B cell (primary cell): ENCODE data around the gene NPTN. TPM values are rescaled to one million over a fixed set of nuclear protein-coding genes. Genes with fewer than 3 reads are reported as not detected.

ENCODE experiments used
- ATAC-seq: fragments of 200-7000 bp; cut with Tn5 transposase; one replicate; pipeline ENCODE4 v1.10.0; 2021; ENCODE audit warnings: low read depth, mild to moderate bottlenecking, moderate number of reproducible peaks, moderate library complexity
- CTCF ChIA-PET: fragments of 350-600 bp; sonication (Branson Sonifier 250); formaldehyde crosslinking; loops from one replicate; lab custom pipeline; 2021; ENCODE audit warnings: antibody characterized with exemption, inconsistent platforms; lab: Charles Lee
- POLR2A ChIA-PET: fragments of 350-600 bp; sonication (Branson Sonifier 250); formaldehyde crosslinking; loops from one replicate; lab custom pipeline; 2021; ENCODE audit warnings: antibody characterized with exemption; lab: Charles Lee
- DNase-seq: peaks from one replicate; pipeline ENCODE4 v3.0.0; 2013
- H2AFZ ChIP-seq: 2 replicates; pipeline ENCODE4 v1.6.1; 2012; ENCODE audit warnings: mild to moderate bottlenecking, low read depth, low read length; ENCODE audit not compliant: insufficient read depth, poor library complexity, severe bottlenecking
- H3K27ac ChIP-seq, 2 donors: 1 replicate in 1 of 2; 2 replicates in 1 of 2; pipeline ENCODE4 v1.5.1; 2012 to 2013; ENCODE audit warnings: low read length in 2 of 2, mild to moderate bottlenecking in 2 of 2, moderate library complexity in 1 of 2
- H3K27me3 ChIP-seq, 4 experiments: fragments of 200-600 bp in 1 of 4; sonication (generic) in 1 of 4; replicated peaks in 1 of 4; 1 replicate in 2 of 4; 2 replicates in 2 of 4; pipeline versions ENCODE4 v1.6.1 to v1.7.0; 2013 to 2016; ENCODE audit warnings: low read length in 3 of 4, mild to moderate bottlenecking in 2 of 4, mixed read lengths in 1 of 4, moderate library complexity in 1 of 4; ENCODE audit not compliant: insufficient read depth in 4 of 4, control insufficient read depth in 3 of 4; ENCODE audit errors: control extremely low read depth in 1 of 4
- H3K36me3 ChIP-seq, 2 experiments: replicated peaks in 1 of 2; 1 replicate in 1 of 2; 2 replicates in 1 of 2; pipeline versions ENCODE4 v1.6.1 to v1.7.1; 2013; ENCODE audit warnings: low read length in 1 of 2; ENCODE audit not compliant: insufficient read depth in 2 of 2, control insufficient read depth in 1 of 2; ENCODE audit errors: control extremely low read depth in 1 of 2, extremely low read depth in 1 of 2
- H3K4me1 ChIP-seq, 2 donors: fragments of 200-600 bp in 1 of 2; sonication (generic) in 1 of 2; 1 replicate in 1 of 2; 2 replicates in 1 of 2; pipeline versions ENCODE4 v1.5.1 to v1.6.1; 2013 to 2017; ENCODE audit warnings: low read length in 2 of 2; ENCODE audit not compliant: control insufficient read depth in 2 of 2, insufficient read depth in 2 of 2
- H3K4me2 ChIP-seq: replicated peaks from 2 replicates; pipeline ENCODE3; 2012; ENCODE audit warnings: mild to moderate bottlenecking, low read depth, low read length; ENCODE audit not compliant: poor library complexity, severe bottlenecking
- H3K4me3 ChIP-seq, 5 experiments: fragments of 200-600 bp in 1 of 5; sonication (generic) in 1 of 5; 1 replicate in 3 of 5; 2 replicates in 2 of 5; pipeline versions ENCODE4 v1.5.1 to v1.7.0; 2011 to 2016; ENCODE audit warnings: low read length in 4 of 5, mild to moderate bottlenecking in 4 of 5, low read depth in 2 of 5, control low read depth in 1 of 5, moderate library complexity in 1 of 5; ENCODE audit not compliant: insufficient read depth in 1 of 5; ENCODE audit errors: control extremely low read depth in 1 of 5, extremely low read depth in 1 of 5
- H3K79me2 ChIP-seq: fragments of 200-600 bp; sonication (generic); one replicate; pipeline ENCODE4 v1.6.0; 2016; ENCODE audit warnings: low read length; ENCODE audit not compliant: control insufficient read depth, insufficient read depth
- H3K9ac ChIP-seq: fragments of 200-600 bp; sonication (generic); 2 replicates; pipeline ENCODE4 v1.6.1; 2017; ENCODE audit warnings: mild to moderate bottlenecking, low read length, moderate library complexity
- H3K9me3 ChIP-seq, 3 donors: one replicate each; pipeline versions ENCODE4 v1.6.1 to v1.7.1; 2013; ENCODE audit warnings: low read length in 2 of 3; ENCODE audit not compliant: control insufficient read depth in 2 of 3, insufficient read depth in 1 of 3; ENCODE audit errors: control extremely low read depth in 1 of 3
- H4K20me1 ChIP-seq: 2 replicates; pipeline ENCODE4 v1.6.0; 2012; ENCODE audit warnings: mild to moderate bottlenecking, low read length; ENCODE audit not compliant: insufficient read depth, control insufficient read depth, poor library complexity, severe bottlenecking
- H3K27ac Mint-ChIP-seq: one replicate; pipeline ENCODE4 v1.8.0; 2021; ENCODE audit warnings: mixed read lengths
- H3K27me3 Mint-ChIP-seq: one replicate; pipeline ENCODE4 v1.8.0; 2021; ENCODE audit warnings: mixed read lengths
- H3K4me1 Mint-ChIP-seq: one replicate; pipeline ENCODE4 v1.8.0; 2021; ENCODE audit warnings: mixed read lengths
- H3K4me3 Mint-ChIP-seq: one replicate; pipeline ENCODE4 v1.8.0; 2021; ENCODE audit warnings: mixed read lengths
- H3K9me3 Mint-ChIP-seq: one replicate; pipeline ENCODE4 v1.8.0; 2022; ENCODE audit warnings: mixed read lengths; ENCODE audit not compliant: insufficient read depth
- CTCF ChIP-seq: fragments of 200-600 bp; IDR thresholded peaks from one replicate; pipeline ENCODE4 v1.8.0; 2022; ENCODE audit warnings: antibody characterized with exemption, mild to moderate bottlenecking
- EZH2 ChIP-seq: IDR thresholded peaks from 2 replicates; pipeline ENCODE4 v1.6.1; 2012; ENCODE audit warnings: borderline replicate concordance, low read depth, mild to moderate bottlenecking, moderate library complexity, low read length; ENCODE audit not compliant: insufficient read depth, poor library complexity, severe bottlenecking
- WGBS: methylation state at CpG from one replicate; pipeline ENCODE4 v1.1.5; 2013; ENCODE audit warnings: missing lambda C conversion rate; ENCODE audit not compliant: insufficient coverage; 5-methylcytosine and 5-hydroxymethylcytosine counted together
- intact Hi-C: fragments of 100-400 bp; cut with micrococcal nuclease; formaldehyde crosslinking; loops from one replicate; pipeline ENCODE4 v1.10.0; 2022
- polyA plus RNA-seq: library from polyadenylated mRNA; depleted of rRNA; stranded (reverse); fragments of >200 nt; gene quantifications from 2 replicates; pipeline ENCODE4 v1.2.3, GENCODE V29; 2012
- total RNA-seq, 2 donors: library from RNA; stranded (reverse); fragments of 120-200 nt in 1 of 2; gene quantifications; 1 replicate in 1 of 2; 2 replicates in 1 of 2; pipeline versions ENCODE4 v1.2.3 to v1.2.4, GENCODE V29; 2013 to 2022

The NPTN gene
- total and polyA plus RNA-seq, 2 donors (not counting 1 experiment from before 2014, with no cell fraction given) = 23.5 to 40.5 TPM

GRCh38 chr15:73515527-73515926 is 117.7 kb downstream of the NPTN start:
- no peaks in the 10 kb centered on the region for H3K9me3 ChIP-seq
- no peak overlapping the region for H3K27ac Mint-ChIP-seq
- no peak overlapping the region for H2AFZ ChIP-seq
- CTCF ChIA-PET = no interaction called here
- POLR2A ChIA-PET = no interaction called here
- no peak overlapping the region for H3K4me3 ChIP-seq
- DNase-seq = no peak
- no peak overlapping the region for H3K4me2 ChIP-seq
- H3K27me3 ChIP-seq = peaks cover 0 to 4% (median 0%) of the 10 kb centered on the region in 4 experiments
- intact Hi-C loops = no loop called here
- H3K79me2 ChIP-seq = no peaks in the 10 kb centered on the region
- no CpG with 5 or more reads among the region's 1 CpG for WGBS
- no peaks in the 10 kb centered on the region for H3K4me1 Mint-ChIP-seq
- no peaks in the 10 kb centered on the region for H3K4me1 ChIP-seq
- TF ChIP-seq CTCF (no peak), EZH2 (no peak)
- no peak overlapping the region for H3K4me3 Mint-ChIP-seq
- no peaks in the 10 kb centered on the region for H3K36me3 ChIP-seq
- H4K20me1 ChIP-seq = no peaks in the 10 kb centered on the region
- H3K27ac ChIP-seq = no peak overlapping the region
- ATAC-seq = no peak
- no peaks in the 10 kb centered on the region for H3K9me3 Mint-ChIP-seq
- no peak overlapping the region for H3K9ac ChIP-seq
- H3K27me3 Mint-ChIP-seq = peaks cover 9% of the 10 kb centered on the region

Other genes starting within 250 kb of the NPTN start
- gene REC114, start 190.2 kb downstream of the NPTN start, total RNA-seq = not detected in 2 replicates
- not detected in 2 replicates for gene REC114, start 190.2 kb downstream of the NPTN start, polyA plus RNA-seq
- gene CD276, start 51.0 kb upstream of the NPTN start, total RNA-seq = not detected in 2 replicates
- gene CD276, start 51.0 kb upstream of the NPTN start, polyA plus RNA-seq = not detected in 2 replicates
- gene INSYN1, start 120.0 kb upstream of the NPTN start, total RNA-seq = not detected in 2 replicates
- gene INSYN1, start 120.0 kb upstream of the NPTN start, polyA plus RNA-seq = not detected in 2 replicates
- gene TBC1D21, start 240.2 kb upstream of the NPTN start, total RNA-seq = not detected in 2 replicates
- not detected in 2 replicates for gene TBC1D21, start 240.2 kb upstream of the NPTN start, polyA plus RNA-seq